Dedifferentiated amniotic fluid mesenchymal stem cell (primary cell): ENCODE data around the gene EPS8.
"Not testable (repeated sequence)": the region's sequence is repeated elsewhere in the genome, so short reads cannot be mapped to it uniquely, and the experiment has no call there.

Source experiments
- DNase-seq: peaks from one replicate; pipeline ENCODE4 v3.0.0-alpha.2; 2016; ENCODE audit errors: extremely low spot score

Gene EPS8

GRCh38 chr12:15797818-15798217, 8.6 kb upstream of the EPS8 start:
- DNase-seq = no peak

- DNase-seq = no peak
These were observed 7.4 kb upstream of the EPS8 start for GRCh38 chr12:15796493-15797141.

GRCh38 chr12:15794836-15795235, 5.6 kb upstream of the EPS8 start:
- DNase-seq = no peak

- DNase-seq = no peak
These were observed 5.0 kb upstream of the EPS8 start for GRCh38 chr12:15794196-15794595.

- DNase-seq = peak; percentile 50
These were observed 662 bp downstream of the EPS8 start for GRCh38 chr12:15788233-15789219.

- DNase-seq = no peak
These were observed 1.4 kb downstream of the EPS8 start for GRCh38 chr12:15787778-15788177.

GRCh38 chr12:15786772-15787171, 2.4 kb downstream of the EPS8 start:
- no peak for DNase-seq

GRCh38 chr12:15783288-15783687, 5.9 kb downstream of the EPS8 start:
- no peak for DNase-seq

GRCh38 chr12:15782667-15783066, 6.5 kb downstream of the EPS8 start:
- no peak for DNase-seq

GRCh38 chr12:15779925-15780324, 9.3 kb downstream of the EPS8 start:
- DNase-seq = no peak

GRCh38 chr12:15778126-15778525, 11.1 kb downstream of the EPS8 start:
- DNase-seq = no peak

GRCh38 chr12:15777355-15778012, 11.7 kb downstream of the EPS8 start:
- no peak for DNase-seq

- no peak for DNase-seq
These were observed 12.7 kb downstream of the EPS8 start for GRCh38 chr12:15776532-15776931.

- DNase-seq = peak; percentile 78
These were observed 14.4 kb downstream of the EPS8 start for GRCh38 chr12:15774819-15775218.

GRCh38 chr12:15772405-15773018, 16.7 kb downstream of the EPS8 start:
- DNase-seq = peak; percentile 37

GRCh38 chr12:15770581-15770980, 18.6 kb downstream of the EPS8 start:
- no peak for DNase-seq

- no peak for DNase-seq
These were observed 19.2 kb downstream of the EPS8 start for GRCh38 chr12:15770021-15770420.

GRCh38 chr12:15769586-15769985, 19.6 kb downstream of the EPS8 start:
- DNase-seq = no peak

- no peak for DNase-seq
These were observed 21.9 kb downstream of the EPS8 start for GRCh38 chr12:15767301-15767700.

GRCh38 chr12:15763328-15763727, 25.9 kb downstream of the EPS8 start:
- no peak for DNase-seq

- not testable (repeated sequence) for DNase-seq
These were observed 27.0 kb downstream of the EPS8 start for GRCh38 chr12:15762162-15762561.
